HG02588 (cell line): Measurements from ENCODE around the gene SMAP1.
A peak's percentile ranks its signal among the peaks of the same experiment; 100 is the strongest.
"Not testable (repeated sequence)": the region's sequence is repeated elsewhere in the genome, so short reads cannot be mapped to it uniquely, and the experiment has no call there.

Experiments
- ATAC-seq: cut with Tn5 transposase; IDR thresholded peaks from one replicate; pipeline ENCODE4 v1.9.1; 2021; ENCODE audit warnings: mild to moderate bottlenecking, moderate library complexity; ENCODE audit not compliant: unreplicated experiment

The SMAP1 gene

DNA sequence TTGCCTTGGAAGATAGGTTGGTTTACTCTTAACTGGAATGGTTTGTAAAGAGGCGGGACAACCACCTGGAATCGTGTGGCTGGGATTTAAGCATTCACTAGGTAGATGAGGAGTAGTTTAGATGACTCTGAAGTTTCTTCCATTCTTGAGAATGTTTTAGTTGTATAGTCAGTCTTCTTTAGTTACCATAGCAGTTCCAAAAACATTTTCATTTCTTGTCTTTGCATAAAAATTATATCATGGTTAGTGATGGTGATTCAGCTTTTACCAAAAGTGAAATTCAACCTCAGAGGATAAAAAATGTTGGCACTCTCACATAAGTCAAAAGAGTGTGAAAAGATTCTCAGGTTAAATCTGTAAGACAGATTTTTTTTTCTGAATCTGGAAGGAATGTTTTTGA lies 70.3 kb downstream of the SMAP1 start:
- no peak for ATAC-seq

DNA sequence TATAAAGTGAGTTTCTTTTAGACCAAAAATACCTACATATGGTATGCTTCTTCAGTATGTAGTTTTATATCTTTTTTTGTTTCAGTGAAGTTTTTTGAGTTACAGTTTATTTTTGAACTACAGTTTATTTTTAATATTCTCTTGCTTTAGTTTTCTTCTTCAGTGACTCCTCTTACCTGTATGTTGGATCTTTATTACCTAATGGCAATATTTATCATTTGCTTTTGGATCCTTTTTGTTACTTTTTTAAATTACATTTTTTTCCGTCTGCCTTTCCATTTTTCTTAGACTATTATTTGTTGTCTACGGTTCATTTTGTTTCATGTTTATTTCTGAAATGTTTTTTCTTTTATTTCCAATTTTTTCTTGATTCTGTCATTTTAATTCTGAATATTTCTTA lies 71.9 kb downstream of the SMAP1 start:
- no peak for ATAC-seq

DNA sequence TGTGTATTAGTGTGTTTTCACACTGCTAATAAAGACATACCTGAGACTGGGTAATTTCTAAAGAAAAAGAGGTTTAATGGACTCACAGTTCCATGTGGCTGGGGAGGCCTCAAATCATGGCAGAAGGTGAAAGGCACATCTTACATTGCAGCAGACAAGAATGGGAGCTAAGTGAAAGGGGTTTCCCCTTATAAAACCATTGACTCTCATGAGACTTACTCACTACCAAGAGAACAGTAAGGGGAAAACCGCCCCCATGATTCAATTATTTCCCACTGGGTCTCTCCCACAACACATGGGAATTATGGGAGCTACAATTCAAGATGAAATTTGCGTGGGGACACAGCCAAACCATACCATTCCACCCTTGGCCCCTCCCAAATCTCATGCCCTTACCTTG lies 73.1 kb downstream of the SMAP1 start:
- not testable (repeated sequence) for ATAC-seq

DNA sequence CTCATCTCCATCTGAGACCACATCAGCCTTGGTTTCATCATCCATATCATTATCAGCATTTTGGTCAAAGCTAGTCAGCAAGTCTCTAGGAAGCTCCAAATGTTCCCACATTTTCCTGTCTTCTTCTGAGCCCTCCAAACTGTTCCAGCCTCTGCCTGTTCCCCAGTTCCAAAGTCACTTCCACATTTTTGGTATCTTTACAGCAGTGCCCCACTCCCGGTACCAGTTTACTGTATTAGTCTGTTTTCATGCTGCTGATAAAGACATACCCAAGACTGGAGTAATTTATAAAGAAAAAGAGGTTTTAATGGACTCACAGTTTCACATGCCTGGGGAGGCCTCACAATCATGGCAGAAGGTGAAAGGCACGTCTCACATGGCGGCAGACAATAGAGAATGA lies 74.8 kb downstream of the SMAP1 start:
- ATAC-seq, result not testable (repeated sequence)

DNA sequence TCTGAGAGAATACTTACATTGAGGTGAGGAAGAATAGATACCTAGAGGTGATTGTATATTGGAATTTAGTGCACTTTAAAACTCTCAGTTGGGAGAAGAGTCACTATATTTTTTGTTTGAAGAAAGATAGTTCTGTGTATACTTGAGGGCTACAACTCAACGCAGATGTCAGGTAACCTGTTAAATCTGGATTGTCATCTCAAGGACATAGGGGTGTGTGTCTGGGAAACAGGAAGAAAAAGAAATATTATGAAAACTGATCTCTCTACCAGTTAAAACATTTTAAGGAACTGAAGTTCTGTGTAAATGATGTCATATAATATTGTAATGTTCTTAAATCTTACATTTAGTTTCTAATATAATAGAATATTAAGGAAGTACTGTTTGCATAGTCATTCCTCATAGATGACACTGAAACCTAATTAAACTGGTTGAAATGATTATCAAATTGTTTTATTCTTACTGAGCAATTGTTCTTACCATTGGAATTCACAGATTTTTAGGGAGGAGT lies 86.2 kb downstream of the SMAP1 start:
- ATAC-seq, result no peak

DNA sequence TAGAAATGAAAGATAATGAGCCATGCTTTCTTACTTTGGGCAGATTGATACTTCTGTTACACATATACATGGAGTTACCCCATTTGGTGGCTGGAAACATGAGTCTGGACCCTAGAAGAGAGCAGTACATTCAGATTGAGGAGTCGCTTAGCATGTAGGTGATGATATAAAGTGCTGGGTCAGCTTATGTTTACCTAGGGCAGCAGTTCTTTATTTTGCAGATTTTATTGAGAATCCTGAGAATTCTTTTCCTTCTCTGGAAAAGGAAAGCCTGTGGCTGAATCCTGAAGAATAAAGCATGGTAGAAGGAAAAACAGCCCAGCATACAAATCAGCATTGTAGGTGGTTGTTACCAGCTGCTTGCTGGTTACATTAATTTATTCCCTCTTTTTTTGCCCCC lies 91.2 kb downstream of the SMAP1 start:
- no peak for ATAC-seq

DNA sequence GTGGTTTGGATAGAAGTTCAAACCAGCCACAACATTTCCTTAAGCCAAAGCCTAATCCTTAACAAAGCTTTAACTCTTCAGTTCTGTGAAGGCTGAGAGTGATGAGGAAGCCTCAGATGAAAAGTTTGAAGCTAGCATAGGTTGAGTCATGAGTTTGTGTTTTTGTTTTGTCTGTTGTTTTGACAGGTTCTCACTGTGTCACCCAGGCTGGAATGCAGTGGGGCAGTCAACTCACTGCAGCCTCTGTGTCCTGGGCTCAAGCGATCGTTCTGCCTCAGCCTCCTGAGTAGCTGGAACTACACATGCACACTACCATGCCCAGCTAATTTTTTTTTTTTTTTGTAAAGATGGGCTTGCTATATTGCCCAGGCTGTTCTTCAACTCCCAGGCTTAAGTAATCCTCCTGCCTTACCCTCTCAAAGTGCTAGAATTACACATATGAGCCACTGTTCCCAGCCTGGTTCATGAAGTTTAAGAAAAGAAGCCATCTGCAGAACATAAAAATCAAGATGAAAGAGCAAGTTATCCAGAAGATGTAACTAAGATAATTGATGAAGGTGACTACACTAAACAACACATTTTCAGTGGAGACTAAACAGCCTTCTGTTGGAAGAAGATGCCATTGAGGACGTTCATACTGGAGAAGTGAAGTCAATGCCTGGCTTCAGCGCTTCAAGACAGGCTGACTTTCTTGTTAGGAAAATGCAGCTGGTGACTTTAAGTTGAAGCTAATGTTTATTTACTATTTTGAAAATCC lies 96.2 kb downstream of the SMAP1 start:
- no peak for ATAC-seq

DNA sequence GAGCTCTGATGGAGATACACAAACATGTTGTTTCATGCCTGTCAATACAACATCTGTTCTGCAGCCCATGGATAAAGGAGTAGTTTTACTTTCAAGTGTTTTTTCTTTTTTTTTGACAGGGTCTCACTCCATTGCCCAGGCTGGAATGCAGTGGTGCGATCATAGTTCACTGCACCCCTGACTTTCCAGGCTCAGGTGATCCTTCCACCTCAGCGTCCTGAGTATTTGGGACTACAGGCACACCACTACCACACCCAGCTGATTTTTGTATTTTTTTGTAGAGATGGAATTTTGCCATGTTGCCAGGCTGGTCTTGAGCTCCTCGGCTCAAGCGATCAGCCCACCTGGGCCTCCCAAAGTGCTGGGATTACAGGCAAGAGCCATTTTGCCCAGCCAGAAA lies 97.0 kb downstream of the SMAP1 start:
- no peak for ATAC-seq

DNA sequence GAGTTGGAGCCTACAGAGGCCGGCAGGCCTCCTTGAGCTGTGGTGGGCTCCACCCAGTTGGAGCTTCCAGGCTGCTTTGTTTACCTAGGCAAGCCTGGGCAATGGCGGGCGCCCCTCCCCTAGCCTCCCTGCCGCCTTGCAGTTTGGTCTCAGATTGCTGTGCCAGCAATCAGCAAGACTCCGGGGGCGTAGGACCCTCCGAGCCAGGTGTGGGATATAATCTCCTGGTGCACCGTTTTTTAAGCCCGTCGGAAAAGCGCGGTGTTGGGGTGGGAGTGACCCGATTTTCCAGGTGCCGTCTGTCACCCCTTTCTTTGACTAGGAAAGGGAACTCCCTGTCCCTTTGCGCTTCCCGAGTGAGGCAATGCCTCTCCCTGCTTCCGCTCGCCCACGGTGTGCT lies 103.7 kb downstream of the SMAP1 start:
- ATAC-seq, result not testable (repeated sequence)

DNA sequence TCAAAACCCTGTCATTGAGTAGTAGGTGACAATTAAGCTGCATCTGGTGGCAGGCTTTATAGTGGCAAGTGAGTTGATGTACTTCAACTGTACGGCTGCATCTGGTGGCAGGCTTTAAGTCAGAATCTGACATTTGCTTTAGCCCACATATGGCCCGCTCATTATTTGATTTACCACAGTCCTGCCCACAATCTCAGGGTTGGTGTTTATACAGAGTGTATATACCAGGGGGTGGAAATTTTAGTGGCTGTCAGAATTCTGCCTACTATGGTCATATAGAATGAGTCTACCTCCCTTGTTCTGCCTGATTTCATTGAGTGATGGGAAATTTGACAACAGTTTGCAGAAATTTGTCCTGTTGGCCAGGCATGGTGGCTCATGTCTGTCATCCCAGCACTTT lies 112.3 kb downstream of the SMAP1 start:
- ATAC-seq, result no peak

DNA sequence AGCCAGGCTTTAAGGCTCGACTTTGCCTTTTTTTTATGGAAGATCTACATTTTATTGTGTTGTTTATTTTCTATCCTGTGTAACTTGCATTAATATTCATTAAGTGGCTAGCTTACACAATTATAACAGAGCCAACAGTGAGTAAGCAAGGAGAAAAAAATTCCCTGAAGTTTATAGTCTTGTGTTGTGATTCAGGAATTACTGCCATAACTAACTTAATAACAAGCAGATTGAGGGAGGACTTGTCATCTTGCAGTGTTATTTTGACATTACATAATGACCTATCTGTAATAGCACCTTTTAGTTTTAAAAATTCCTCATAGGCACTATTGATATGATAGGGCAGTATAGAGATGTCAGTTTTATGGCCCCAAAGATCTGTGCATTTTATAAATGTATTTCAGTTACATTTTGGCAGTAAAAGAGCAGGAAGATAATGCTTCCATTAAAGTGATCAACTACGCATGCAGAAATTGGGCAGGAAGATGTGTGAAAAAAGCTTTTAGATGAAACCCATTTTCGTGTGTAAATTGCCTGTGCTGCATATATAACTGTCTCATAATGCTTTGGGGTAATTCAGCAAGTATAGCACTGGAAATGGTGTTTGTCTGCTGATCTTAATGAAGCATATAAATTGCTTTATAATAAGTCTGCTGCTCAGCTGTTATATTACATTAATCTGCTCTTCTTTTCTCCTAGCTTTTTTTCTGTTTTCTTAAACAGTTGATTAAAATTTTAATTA lies 123.0 kb downstream of the SMAP1 start:
- ATAC-seq, result no peak

DNA sequence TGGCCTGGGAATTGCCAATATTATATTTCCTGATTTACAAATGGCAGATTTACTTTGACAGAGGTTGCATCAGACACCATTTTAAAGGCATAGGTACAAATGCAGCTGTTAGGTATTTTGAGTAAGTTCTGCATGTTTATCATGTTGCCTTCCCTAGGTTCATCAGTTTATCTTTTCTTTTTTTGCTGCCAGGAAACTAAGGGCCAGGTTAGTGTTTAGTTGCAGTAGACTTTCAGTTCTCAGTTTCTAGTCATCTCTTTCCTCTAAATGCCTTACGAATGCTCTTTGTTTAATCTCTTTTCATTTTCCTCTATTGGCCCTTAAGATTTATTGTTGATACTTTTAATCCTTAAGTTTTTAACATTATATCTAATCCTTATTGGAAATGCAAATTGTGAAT lies 129.9 kb downstream of the SMAP1 start:
- peak; percentile 88 for ATAC-seq

DNA sequence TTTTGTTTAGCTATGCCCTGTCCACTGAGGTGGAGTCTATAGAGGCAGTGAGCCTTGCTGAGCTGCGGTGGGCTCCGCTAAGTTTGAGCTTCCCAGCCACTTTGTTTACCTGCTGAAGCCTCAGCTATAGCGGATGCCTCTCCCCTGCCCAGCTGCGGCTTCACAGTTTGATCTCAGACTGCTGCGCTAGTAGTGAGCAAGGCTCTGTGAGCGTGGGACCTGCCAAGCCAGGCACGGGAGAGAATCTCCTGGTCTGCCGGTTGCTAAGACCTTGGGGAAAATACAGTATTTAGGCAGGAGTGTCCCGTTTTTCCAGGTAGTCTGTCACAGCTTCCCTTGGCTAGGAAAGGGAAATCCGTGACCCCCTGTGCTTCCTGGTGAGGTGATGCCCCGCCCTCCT lies 138.4 kb downstream of the SMAP1 start:
- no peak for ATAC-seq

DNA sequence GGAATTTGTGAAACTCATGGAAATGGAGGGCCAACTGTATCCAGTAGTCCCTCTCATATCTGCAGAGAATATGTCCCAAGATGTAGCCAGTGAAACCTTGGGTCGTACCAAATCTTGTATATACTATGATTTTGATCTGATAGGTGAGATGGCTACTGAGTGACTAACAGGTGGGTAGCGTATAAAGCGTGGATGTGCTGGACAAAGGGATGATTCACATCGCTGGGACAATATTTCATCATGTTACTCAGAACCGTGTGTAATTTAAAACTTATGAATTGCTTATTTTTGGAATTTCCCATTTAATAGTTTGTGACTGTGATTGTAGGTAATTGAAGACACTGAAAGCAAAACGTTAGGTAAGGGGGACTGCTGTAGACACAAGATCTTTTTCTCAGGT lies 144.1 kb downstream of the SMAP1 start:
- ATAC-seq, result no peak

DNA sequence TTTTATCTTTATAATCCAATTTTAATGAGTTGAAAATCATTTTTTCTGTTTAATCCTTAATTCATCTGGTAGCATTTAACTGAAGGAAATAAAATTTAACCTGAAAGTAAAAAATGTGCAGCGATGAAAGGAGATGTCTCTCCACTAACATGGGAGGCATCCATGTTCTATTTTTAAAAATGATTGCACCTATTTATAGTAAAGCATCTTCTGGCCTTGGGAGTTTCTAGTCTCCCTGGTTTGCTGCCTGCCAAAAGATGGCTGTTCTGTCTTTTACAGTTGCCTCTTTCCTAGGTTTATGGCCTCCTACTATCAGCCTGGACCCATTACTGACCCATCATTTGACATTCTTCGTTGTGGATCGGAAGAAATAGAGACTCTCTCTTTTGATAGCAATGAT lies 146.2 kb downstream of the SMAP1 start:
- ATAC-seq, result no peak

DNA sequence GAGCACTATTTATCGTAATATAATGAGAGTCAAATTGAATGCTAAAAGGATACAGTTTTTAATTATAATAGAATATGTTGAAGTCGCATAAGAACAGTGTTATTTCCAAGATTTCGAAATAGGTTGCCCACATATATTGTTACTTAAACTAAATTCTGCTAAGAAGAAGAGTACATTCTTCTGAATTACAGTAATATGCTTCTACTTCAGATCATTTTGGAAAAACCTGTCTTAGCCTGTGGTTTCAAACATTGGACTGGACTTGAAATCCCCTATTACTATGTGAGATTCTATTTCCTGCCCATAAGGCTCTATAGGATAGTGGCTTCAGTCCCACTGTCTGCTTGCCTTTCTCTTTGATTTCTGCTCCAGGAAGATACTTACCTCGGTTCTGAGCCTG lies 152.0 kb downstream of the SMAP1 start:
- no peak for ATAC-seq

DNA sequence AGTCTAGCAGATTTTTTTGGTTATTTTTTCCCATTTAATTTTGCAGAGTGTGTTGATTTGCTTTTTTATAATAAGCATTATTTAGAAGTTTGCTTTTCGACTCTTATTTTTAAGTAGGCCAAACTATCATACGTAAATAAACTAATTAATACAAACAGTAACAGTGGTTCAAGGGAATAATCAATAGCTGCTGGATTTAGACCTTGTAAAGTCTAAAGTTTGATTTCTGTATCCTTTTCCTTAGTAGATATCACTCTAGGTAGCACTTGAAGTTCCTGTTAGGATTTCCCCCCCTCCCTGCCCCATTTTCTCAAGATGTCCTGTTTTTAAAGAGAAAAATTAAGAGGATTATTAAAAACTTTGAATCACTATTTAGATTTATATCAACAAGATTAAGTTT lies 153.1 kb downstream of the SMAP1 start:
- no peak for ATAC-seq

DNA sequence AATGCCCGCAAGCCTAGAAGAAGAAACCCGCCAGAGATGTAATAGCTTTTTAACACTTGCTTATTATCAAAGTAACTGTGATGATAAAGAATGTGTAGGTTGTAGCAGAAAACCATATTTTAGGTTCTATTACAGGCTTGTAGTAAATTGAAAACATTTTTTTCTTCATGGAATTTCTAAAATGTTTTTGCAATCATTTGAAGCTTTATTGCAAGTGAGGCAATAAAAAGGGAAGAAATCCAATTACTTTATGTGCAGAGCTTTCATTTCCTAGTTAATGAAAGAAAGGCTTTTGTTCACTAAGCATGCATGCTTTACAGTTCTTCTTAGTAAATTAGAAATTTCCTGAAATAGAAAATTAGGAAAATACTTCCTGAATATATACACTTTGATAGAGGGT lies 154.1 kb downstream of the SMAP1 start:
- ATAC-seq, result no peak

DNA sequence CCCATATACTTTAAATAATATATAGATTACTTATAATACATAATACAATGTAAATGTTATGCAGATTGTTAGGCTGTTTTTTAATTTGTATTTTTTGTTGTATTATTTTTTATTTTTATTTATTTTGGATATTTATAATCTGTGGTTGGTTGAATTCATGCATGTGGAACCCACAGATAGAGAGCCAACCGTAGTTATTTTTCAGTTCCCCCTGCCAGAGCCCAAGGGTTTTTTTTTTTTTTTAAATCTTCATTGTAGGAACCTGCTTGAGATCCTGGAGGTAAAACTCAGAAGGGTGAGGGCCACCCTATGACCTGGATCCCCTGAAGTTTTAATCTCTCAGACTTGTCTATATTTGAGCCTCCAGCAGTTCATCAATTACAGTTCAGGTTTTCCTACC lies 156.0 kb downstream of the SMAP1 start:
- ATAC-seq, result no peak

DNA sequence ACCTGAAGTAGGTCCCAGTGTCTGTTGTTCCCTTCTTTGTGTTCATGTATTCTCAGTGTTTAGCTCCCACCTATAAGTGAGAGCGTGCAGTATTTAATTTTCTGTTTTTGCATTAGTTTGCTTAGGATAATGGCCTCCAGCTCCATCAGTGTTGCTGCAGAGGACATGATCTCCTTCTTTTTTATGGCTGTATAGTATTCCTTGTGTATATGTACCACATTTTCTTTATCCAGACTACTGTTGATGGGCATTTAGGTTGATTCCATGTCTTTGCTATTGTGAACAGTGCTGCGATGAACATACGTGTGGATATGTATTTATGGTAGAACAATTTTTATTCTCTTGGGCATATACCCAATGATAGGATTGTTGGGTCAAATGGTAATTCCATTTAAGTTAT lies 163.7 kb downstream of the SMAP1 start:
- no peak for ATAC-seq

DNA sequence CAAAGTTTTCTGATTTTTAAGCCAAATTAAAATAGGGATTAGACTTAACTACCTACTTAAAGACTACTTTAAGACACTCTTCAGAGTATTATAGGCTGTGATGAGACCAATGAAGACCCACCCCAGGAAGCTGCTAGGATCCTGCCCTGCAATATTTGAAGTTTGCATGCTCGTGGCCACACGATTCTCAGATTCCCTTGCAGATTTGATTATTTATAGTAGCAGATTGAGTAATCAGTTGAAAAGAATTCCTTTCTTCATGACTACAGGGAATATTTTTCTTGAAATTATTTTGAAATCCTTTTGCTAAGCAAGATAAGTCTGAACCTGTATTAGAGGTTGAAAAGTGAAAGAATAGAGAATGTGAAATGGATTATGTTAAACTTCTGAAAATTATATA lies 166.8 kb downstream of the SMAP1 start:
- no peak for ATAC-seq

DNA sequence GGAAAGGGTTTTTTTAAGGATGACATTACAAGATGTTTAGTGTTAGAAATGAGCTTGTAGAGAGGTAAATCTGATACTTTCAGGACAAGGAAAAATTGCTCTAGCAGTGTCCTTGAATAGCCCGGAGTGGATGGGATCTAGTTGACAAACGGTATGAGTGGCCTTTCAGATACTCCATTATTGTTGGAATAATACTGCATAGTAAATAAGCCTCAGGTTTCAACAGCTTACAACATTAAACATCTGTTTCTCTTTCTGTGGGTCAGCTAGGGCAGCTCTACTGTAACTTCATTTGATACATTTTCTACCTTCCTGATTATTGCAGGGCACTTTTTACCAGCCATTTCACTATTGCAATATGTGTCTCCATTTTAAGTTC lies 171.2 kb downstream of the SMAP1 start:
- no peak for ATAC-seq
